Measurements from ENCODE around the gene RNASEH2C. TPM values are rescaled to one million over a fixed set of nuclear protein-coding genes. Genes with fewer than 3 reads are reported as not detected.
A peak's percentile ranks its signal among the peaks of the same experiment; 100 is the strongest.

Gene RNASEH2C
- total and polyA plus RNA-seq, 10 of the 15 experiments (the other 5 are each of a cell fraction or from before 2014, with no cell fraction given), result 5.0 to 160 (median 47.1) TPM

DNA sequence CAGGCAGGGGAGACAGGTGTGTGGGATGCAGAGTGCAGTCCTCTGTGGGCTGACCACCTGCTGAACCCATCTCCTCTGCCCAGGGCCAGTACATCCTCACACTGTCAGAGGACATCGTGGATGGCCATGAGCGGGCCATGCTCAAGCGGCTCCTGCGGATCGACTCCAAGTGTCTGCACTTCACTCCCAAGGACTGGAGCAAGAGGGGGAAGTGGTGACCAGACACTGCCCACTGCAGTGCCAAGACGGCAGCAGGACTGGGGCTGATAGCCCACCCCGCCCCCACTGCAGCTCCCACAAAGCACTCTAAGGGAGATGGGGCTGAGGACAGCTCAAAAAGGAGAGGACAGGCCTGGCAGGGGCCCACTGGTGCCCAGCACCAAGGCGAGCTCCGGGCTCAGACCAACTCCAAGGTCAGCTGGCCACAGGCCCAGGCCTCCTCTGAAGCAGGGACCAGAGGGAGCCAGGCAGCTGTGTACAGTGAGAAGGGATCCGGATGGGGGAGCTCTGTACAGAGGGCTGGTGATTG, 1.6 kb downstream of the RNASEH2C start:
- TF ChIP-seq POLR2A (IDR thresholded peaks at IDR 0.05; ENCODE audit: low read depth, low read length), result peak; percentile 65
- no peak for TF ChIP-seq MTA3 (IDR thresholded peaks at IDR 0.05; ENCODE audit: borderline replicate concordance, low read length)
- 0 out of 2 replicates have a peak, but pooled peaks have one; percentile 19 for TF ChIP-seq PML (IDR thresholded peaks at IDR 0.05; ENCODE audit: low read length)
- peak; percentile 58; the same call in 1 of the 2 replicates for TF ChIP-seq POLR2AphosphoS2 (IDR thresholded peaks at IDR 0.05; ENCODE audit: low read depth, low read length)
- no peak for DNase-seq (ENCODE audit: low read depth, low spot score)
- H3K4me3 ChIP-seq, result peak overlapping the region; percentile 94
- intact Hi-C loops (cut with micrococcal nuclease; ENCODE audit: unreplicated experiment), result loop anchor here (10.0 kb wide), 1 partner anchor 844 kb away; the partner anchor contains the start of gene EHD1
- peak overlapping the region; percentile 87; the same call in 1 of the 2 replicates for H3K9ac ChIP-seq (ENCODE audit: control insufficient read depth, insufficient read depth, low read length)
- H3K27me3 ChIP-seq (replicated peaks in 1 of 2; ENCODE audit: control insufficient read depth in 2 of 2, insufficient read depth in 2 of 2, low read length in 1 of 2), result no peaks in the 10 kb centered on the region
- 84% methylated on average over 10 of the region's 10 CpGs for WGBS (ENCODE audit: insufficient coverage, insufficient replicate concordance, low lambda C conversion rate, missing lambda C conversion rate)
- FAIRE-seq, result no peak
- H3K4me1 ChIP-seq (ENCODE audit: control insufficient read depth, insufficient read depth, low read length), result peaks cover 12% of the 10 kb centered on the region
- BruUV-seq (replicated peaks), result no TSS peak
- no peaks in the 10 kb centered on the region; the same call in 1 of the 2 replicates for H4K20me1 ChIP-seq (ENCODE audit: control insufficient read depth, insufficient read depth)
- CTCF ChIA-PET, result interaction anchor here (0.9 to 2.6 kb wide), 7 partner anchors 7 to 326 kb away, joined by 3 to 17 read pairs (median 6); partner anchors contain the start of gene KAT5
- POLR2A ChIA-PET, result interaction anchor here (0.5 to 2.1 kb wide), 5 partner anchors 64 to 646 kb away, joined by 3 to 6 read pairs (median 3); partner anchors contain the start of gene MAP3K11
- RAD21 ChIA-PET (ENCODE audit: unreplicated experiment), result interaction anchor here (0.8 to 2.4 kb wide), 3 partner anchors 13 to 99 kb away, joined by 3 to 10 read pairs (median 4); no protein-coding TSS in a partner anchor
- peaks cover 17% of the 10 kb centered on the region for H3K79me2 ChIP-seq (ENCODE audit: control insufficient read depth, insufficient read depth, low read length)
- no peak for ATAC-seq
- H3K27ac ChIP-seq (ENCODE audit: control insufficient read depth, insufficient read depth), result no peak overlapping the region; the same call in 1 of the 2 replicates
- no peaks in the 10 kb centered on the region for H3K9me3 ChIP-seq (replicated peaks; ENCODE audit: control insufficient read depth, insufficient read depth, low read length)
- SMC1A ChIA-PET (ENCODE audit: uncharacterized antibody, unreplicated experiment), result interaction anchor here (1.1 to 1.5 kb wide), 3 partner anchors 13 to 269 kb away, joined by 3 to 4 read pairs (median 4); no protein-coding TSS in a partner anchor
- H3K4me2 ChIP-seq (ENCODE audit: control insufficient read depth, insufficient read depth), result peak overlapping the region; percentile 75
- peaks cover 27 to 34% of the 10 kb centered on the region in 2 experiments; a peak in 3 of 4 replicates for H3K36me3 ChIP-seq (ENCODE audit: control insufficient read depth in 2 of 2, insufficient read depth in 2 of 2, low read length in 1 of 2)
- in situ Hi-C loops (cut with MboI), result no loop called here
- H2AFZ ChIP-seq (ENCODE audit: control insufficient read depth, low read depth, low read length), result no peak overlapping the region

DNA sequence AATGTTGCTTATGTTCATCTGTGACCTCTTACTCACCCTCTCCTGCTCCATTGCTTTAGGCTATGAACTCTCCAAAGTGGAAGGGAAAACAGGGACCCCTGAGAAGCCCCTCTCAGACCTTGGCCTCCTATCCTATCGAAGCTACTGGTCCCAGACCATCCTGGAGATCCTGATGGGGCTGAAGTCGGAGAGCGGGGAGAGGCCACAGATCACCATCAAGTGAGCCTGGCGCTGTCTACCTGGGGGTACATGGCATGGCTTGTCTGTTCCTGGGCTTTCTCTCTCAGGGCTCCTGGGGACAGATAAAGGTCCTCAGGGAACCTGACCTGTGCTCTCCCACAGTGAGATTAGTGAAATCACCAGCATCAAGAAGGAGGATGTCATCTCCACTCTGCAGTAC, 2.1 kb downstream of the RNASEH2C start:
- no peaks in the 10 kb centered on the region for H3K9me3 ChIP-seq (replicated peaks; ENCODE audit: control insufficient read depth, insufficient read depth, low read length)
- ChIA-PET SMC1A (ENCODE audit: uncharacterized antibody, unreplicated experiment) (no interaction called here), POLR2A (interaction anchor here (0.9 to 1.1 kb wide), 2 partner anchors 64 to 95 kb away, joined by 3 to 4 read pairs; no protein-coding TSS in a partner anchor), CTCF (interaction anchor here (1.6 to 2.6 kb wide), 2 partner anchors 7 to 132 kb away, joined by 3 to 17 read pairs; partner anchors contain the start of gene KAT5), RAD21 (ENCODE audit: unreplicated experiment) (interaction anchor here (2.4 kb wide), 1 partner anchor 99 kb away, joined by 10 read pairs; no protein-coding TSS in a partner anchor)
- DNase-seq (ENCODE audit: low read depth, low spot score) (no peak), ATAC-seq (no peak), FAIRE-seq (no peak)
- no peak overlapping the region for H2AFZ ChIP-seq (ENCODE audit: control insufficient read depth, low read depth, low read length)
- no peaks in the 10 kb centered on the region for H3K27me3 ChIP-seq (replicated peaks in 1 of 2; ENCODE audit: control insufficient read depth in 2 of 2, insufficient read depth in 2 of 2, low read length in 1 of 2)
- peaks cover 12% of the 10 kb centered on the region for H3K4me1 ChIP-seq (ENCODE audit: control insufficient read depth, insufficient read depth, low read length)
- in situ Hi-C loops (cut with MboI) (no loop called here), intact Hi-C loops (cut with micrococcal nuclease; ENCODE audit: unreplicated experiment) (loop anchor here (10.0 kb wide), 1 partner anchor 844 kb away; the partner anchor contains the start of gene EHD1)
- H3K9ac ChIP-seq (ENCODE audit: control insufficient read depth, insufficient read depth, low read length), result no peak overlapping the region
- WGBS (ENCODE audit: insufficient coverage, insufficient replicate concordance, low lambda C conversion rate, missing lambda C conversion rate), result 100% methylated on average over 4 of the region's 4 CpGs
- no TSS peak for BruUV-seq (replicated peaks)
- H3K27ac ChIP-seq (ENCODE audit: control insufficient read depth, insufficient read depth), result no peak overlapping the region
- H3K4me2 ChIP-seq (ENCODE audit: control insufficient read depth, insufficient read depth), result peak overlapping the region; percentile 75
- peaks cover 17% of the 10 kb centered on the region for H3K79me2 ChIP-seq (ENCODE audit: control insufficient read depth, insufficient read depth, low read length)
- peak overlapping the region; percentile 94; the same call in 1 of the 2 replicates for H3K4me3 ChIP-seq
- H4K20me1 ChIP-seq (ENCODE audit: control insufficient read depth, insufficient read depth), result no peaks in the 10 kb centered on the region; the same call in 1 of the 2 replicates
- peaks cover 28 to 34% of the 10 kb centered on the region in 2 experiments; a peak in 3 of 4 replicates for H3K36me3 ChIP-seq (ENCODE audit: control insufficient read depth in 2 of 2, insufficient read depth in 2 of 2, low read length in 1 of 2)
- TF ChIP-seq KDM1A (IDR thresholded peaks at IDR 0.05; ENCODE audit: borderline replicate concordance) (no peak), CEBPB (IDR thresholded peaks at IDR 0.05; ENCODE audit: borderline replicate concordance in 1 of 2, low read depth in 2 of 2, low read length in 2 of 2) (no peak), NR2C2 (IDR thresholded peaks at IDR 0.05; ENCODE audit: borderline replicate concordance, control insufficient read depth, insufficient read length, low read depth) (no peak)
- TF ChIP-seq, protein P1, sequence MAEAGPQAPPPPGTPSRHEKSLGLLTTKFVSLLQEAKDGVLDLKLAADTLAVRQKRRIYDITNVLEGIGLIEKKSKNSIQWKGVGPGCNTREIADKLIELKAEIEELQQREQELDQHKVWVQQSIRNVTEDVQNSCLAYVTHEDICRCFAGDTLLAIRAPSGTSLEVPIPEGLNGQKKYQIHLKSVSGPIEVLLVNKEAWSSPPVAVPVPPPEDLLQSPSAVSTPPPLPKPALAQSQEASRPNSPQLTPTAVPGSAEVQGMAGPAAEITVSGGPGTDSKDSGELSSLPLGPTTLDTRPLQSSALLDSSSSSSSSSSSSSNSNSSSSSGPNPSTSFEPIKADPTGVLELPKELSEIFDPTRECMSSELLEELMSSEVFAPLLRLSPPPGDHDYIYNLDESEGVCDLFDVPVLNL (IDR thresholded peaks at IDR 0.05; ENCODE audit: low read depth, low read length), result no peak
- TF ChIP-seq, protein P2, sequence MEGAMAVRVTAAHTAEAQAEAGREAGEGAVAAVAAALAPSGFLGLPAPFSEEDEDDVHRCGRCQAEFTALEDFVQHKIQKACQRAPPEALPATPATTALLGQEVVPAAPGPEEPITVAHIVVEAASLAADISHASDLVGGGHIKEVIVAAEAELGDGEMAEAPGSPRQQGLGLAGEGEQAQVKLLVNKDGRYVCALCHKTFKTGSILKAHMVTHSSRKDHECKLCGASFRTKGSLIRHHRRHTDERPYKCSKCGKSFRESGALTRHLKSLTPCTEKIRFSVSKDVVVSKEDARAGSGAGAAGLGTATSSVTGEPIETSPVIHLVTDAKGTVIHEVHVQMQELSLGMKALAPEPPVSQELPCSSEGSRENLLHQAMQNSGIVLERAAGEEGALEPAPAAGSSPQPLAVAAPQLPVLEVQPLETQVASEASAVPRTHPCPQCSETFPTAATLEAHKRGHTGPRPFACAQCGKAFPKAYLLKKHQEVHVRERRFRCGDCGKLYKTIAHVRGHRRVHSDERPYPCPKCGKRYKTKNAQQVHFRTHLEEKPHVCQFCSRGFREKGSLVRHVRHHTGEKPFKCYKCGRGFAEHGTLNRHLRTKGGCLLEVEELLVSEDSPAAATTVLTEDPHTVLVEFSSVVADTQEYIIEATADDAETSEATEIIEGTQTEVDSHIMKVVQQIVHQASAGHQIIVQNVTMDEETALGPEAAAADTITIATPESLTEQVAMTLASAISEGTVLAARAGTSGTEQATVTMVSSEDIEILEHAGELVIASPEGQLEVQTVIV (IDR thresholded peaks at IDR 0.05; ENCODE audit: borderline replicate concordance, partially characterized antibody), result no peak

Data from GM12878 (cell line).